NCI-H1930 (cell line): ENCODE results near the gene FLNA.

Experiments used
- DNase-seq, 2 experiments: peaks; one replicate each; lab custom pipeline; 2025; lab: John Stamatoyannopoulos, UW

The FLNA gene

GRCh38 chrX:154334496-154334895 lies 39.9 kb downstream of the FLNA start:
- no peak for DNase-seq

- no peak for DNase-seq
These were observed 40.6 kb downstream of the FLNA start for GRCh38 chrX:154333837-154334271.

GRCh38 chrX:154333116-154333515 lies 41.3 kb downstream of the FLNA start:
- DNase-seq, result no peak

GRCh38 chrX:154332561-154332960 lies 41.9 kb downstream of the FLNA start:
- DNase-seq, result no peak

- DNase-seq, result no peak
These were observed 45.1 kb downstream of the FLNA start for GRCh38 chrX:154329294-154329693.

- DNase-seq, result no peak
These were observed 45.8 kb downstream of the FLNA start for GRCh38 chrX:154328646-154329045.

GRCh38 chrX:154327038-154327820 lies 47.2 kb downstream of the FLNA start:
- DNase-seq, result no peak

GRCh38 chrX:154325541-154325940 lies 48.9 kb downstream of the FLNA start:
- no peak for DNase-seq

- DNase-seq, result no peak
These were observed 50.9 kb downstream of the FLNA start for GRCh38 chrX:154323537-154323936.

- no peak for DNase-seq
These were observed 51.5 kb downstream of the FLNA start for GRCh38 chrX:154322890-154323289.

- DNase-seq, result no peak
These were observed 52.8 kb downstream of the FLNA start for GRCh38 chrX:154321594-154321993.

GRCh38 chrX:154321152-154321551 lies 53.3 kb downstream of the FLNA start:
- no peak for DNase-seq

- no peak for DNase-seq
These were observed 54.0 kb downstream of the FLNA start for GRCh38 chrX:154320406-154320805.

GRCh38 chrX:154317391-154317995 lies 56.9 kb downstream of the FLNA start:
- DNase-seq, result no peak

- DNase-seq, result no peak
These were observed 59.0 kb downstream of the FLNA start for GRCh38 chrX:154315416-154315815.

GRCh38 chrX:154313147-154313546 lies 61.3 kb downstream of the FLNA start:
- DNase-seq, result no peak

GRCh38 chrX:154312116-154312515 lies 62.3 kb downstream of the FLNA start:
- no peak for DNase-seq

- DNase-seq, result no peak
These were observed 63.6 kb downstream of the FLNA start for GRCh38 chrX:154310616-154311536.

- DNase-seq, result no peak
These were observed 65.2 kb downstream of the FLNA start for GRCh38 chrX:154309041-154309775.

- DNase-seq, result peak in 1 of 2 experiments; percentile 24
These were observed 66.1 kb downstream of the FLNA start for GRCh38 chrX:154308108-154308946.

- no peak for DNase-seq
These were observed 67.2 kb downstream of the FLNA start for GRCh38 chrX:154307202-154307601.
